ENCODE data around the gene NBEAL1.

- TF ChIP-seq EZH2 (IDR thresholded peaks at IDR 0.05; ENCODE audit: low read depth, unreplicated experiment): no peak
- no peak for TF ChIP-seq CREB1 (CRISPR knock-in tag; IDR thresholded peaks at IDR 0.05; ENCODE audit: low read depth)
- no peak for TF ChIP-seq CTCF (conservative IDR thresholded peaks at IDR 0.05; ENCODE audit: low read depth in 2 of 2)
- TF ChIP-seq ZNF114 (CRISPR knock-in tag; IDR thresholded peaks at IDR 0.05): no peak
- TF ChIP-seq POLR2AphosphoS5 (IDR thresholded peaks at IDR 0.05; ENCODE audit: low read depth): no peak
Observed at GRCh38 chr2:203038586-203038985, 23.9 kb downstream of the NBEAL1 start.

Measured in GM23338 (cell line).